ENCODE measurements around the gene KLK6.

Gene KLK6

DNA sequence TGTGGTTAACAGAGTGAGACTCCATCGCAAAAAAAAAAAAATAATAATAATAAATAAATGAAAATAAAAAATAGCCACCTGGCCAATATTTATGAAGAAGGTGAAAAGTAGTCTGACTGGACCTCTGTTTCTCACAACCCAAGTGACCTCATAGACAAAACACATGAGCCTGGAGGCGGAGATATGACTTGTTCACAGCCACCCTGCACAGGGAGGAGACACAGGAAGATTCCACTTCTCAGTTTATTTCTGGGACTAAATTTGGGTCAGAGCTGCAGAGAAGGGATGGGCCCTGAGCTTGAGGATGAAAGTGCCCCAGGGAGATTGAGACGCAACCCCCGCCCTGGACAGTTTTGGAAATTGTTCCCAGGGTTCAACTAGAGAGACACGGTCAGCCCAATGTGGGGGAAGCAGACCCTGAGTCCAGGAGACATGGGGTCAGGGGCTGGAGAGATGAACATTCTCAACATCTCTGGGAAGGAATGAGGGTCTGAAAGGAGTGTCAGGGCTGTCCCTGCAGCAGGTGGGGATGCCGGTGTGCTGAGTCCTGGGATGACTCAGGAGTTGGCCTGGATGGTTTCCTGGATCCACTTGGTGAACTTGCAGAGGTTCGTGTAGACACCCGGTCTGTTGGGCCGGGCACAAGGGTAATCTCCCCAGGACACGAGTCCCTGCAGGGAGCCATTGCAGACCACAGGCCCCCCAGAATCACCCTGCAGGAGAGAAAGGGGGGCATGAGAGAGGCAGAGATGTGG is 26.1 kb downstream of the KLK6 start:
- no peaks in the 10 kb centered on the region for H3K36me3 ChIP-seq (replicated peaks)
- no peak for TF ChIP-seq CTCF (IDR thresholded peaks at IDR 0.05; ENCODE audit: low read depth, low read length, missing control alignments)
- no peaks in the 10 kb centered on the region for H3K27me3 ChIP-seq (replicated peaks)
- no peak overlapping the region for H3K4me3 ChIP-seq (ENCODE audit: low read depth, low read length)
- H3K27ac ChIP-seq: no peak overlapping the region
- DNase-seq: no peak
- in situ Hi-C loops (cut with HindIII; ENCODE audit: low pct_ligation_motif_present, low sequenced_read_pairs): no loop called here

GRCh38 chr19:50939596-50939995 is 29.8 kb downstream of the KLK6 start:
- Histone ChIP-seq H3K27me3 (replicated peaks) (no peaks in the 10 kb centered on the region), H3K27ac (no peak overlapping the region), H3K36me3 (replicated peaks) (no peaks in the 10 kb centered on the region), H3K4me3 (ENCODE audit: low read depth, low read length) (no peak overlapping the region)
- in situ Hi-C loops (cut with HindIII; ENCODE audit: low pct_ligation_motif_present, low sequenced_read_pairs): no loop called here
- no peak for DNase-seq
- TF ChIP-seq CTCF (IDR thresholded peaks at IDR 0.05; ENCODE audit: low read depth, low read length, missing control alignments): no peak

DNA sequence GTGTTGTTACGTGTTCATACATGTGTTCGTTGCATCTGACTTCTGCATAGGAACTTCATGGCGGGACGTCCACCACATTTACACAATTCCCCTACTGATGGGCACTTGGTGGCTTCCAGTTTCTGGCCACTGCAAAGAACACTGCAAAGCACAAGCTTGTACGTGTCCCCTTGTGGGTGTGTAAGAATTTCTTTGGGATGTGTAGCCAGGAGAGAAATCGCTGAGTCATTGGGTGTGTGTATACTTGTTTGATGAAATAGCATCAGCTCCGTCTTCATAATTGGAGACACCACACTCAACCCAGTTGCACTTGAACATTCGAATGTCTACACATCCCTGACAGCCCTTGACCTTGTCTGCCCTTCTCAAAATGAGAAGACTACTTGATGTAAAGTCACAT is 35.8 kb downstream of the KLK6 start:
- in situ Hi-C loops (cut with HindIII; ENCODE audit: low pct_ligation_motif_present, low sequenced_read_pairs): no loop called here
- Histone ChIP-seq H3K27ac (no peak overlapping the region), H3K36me3 (replicated peaks) (no peaks in the 10 kb centered on the region), H3K27me3 (replicated peaks) (no peaks in the 10 kb centered on the region), H3K4me3 (ENCODE audit: low read depth, low read length) (no peak overlapping the region)
- no peak for TF ChIP-seq CTCF (IDR thresholded peaks at IDR 0.05; ENCODE audit: low read depth, low read length, missing control alignments)
- peak; percentile 7 for DNase-seq

DNA sequence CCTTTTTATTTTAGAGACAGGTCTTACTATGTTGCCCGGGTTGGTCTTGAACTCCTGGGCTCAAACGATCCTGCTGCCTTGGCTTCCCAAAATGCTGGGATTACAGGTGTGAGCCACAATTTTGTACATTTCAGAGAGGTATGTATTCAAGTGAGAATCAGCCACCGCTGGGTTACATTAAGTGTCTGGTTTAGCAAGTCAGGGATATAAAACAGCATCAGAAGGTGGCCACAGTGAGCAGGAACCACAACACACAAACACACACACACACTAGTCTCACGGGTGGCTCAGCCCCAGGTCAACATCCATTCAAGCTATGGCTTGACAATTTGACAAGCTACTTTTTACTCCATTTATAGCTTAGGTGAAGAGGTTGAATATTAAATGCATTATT is 36.7 kb downstream of the KLK6 start:
- Histone ChIP-seq H3K27me3 (replicated peaks) (no peaks in the 10 kb centered on the region), H3K4me3 (ENCODE audit: low read depth, low read length) (no peak overlapping the region), H3K36me3 (replicated peaks) (no peaks in the 10 kb centered on the region), H3K27ac (no peak overlapping the region)
- no peak for TF ChIP-seq CTCF (IDR thresholded peaks at IDR 0.05; ENCODE audit: low read depth, low read length, missing control alignments)
- DNase-seq: no peak
- in situ Hi-C loops (cut with HindIII; ENCODE audit: low pct_ligation_motif_present, low sequenced_read_pairs): no loop called here

- in situ Hi-C loops (cut with HindIII; ENCODE audit: low pct_ligation_motif_present, low sequenced_read_pairs): no loop called here
- TF ChIP-seq CTCF (IDR thresholded peaks at IDR 0.05; ENCODE audit: low read depth, low read length, missing control alignments): no peak
- Histone ChIP-seq H3K4me3 (ENCODE audit: low read depth, low read length) (no peak overlapping the region), H3K36me3 (replicated peaks) (no peaks in the 10 kb centered on the region), H3K27ac (no peak overlapping the region), H3K27me3 (replicated peaks) (no peaks in the 10 kb centered on the region)
- DNase-seq: no peak
Observed at GRCh38 chr19:50932018-50932689, 37.2 kb downstream of the KLK6 start.

Data from brain microvascular endothelial cell (primary cell).